ENCODE data around the gene CHI3L2.
"Not testable (repeated sequence)": the region's sequence is repeated elsewhere in the genome, so short reads cannot be mapped to it uniquely, and the experiment has no call there.

The CHI3L2 gene

GRCh38 chr1:111202707-111203623, 24.5 kb upstream of the CHI3L2 start:
- DNase-seq: no peak

- DNase-seq: peak; percentile 78
Observed at GRCh38 chr1:111203681-111204200, 23.8 kb upstream of the CHI3L2 start.

DNA sequence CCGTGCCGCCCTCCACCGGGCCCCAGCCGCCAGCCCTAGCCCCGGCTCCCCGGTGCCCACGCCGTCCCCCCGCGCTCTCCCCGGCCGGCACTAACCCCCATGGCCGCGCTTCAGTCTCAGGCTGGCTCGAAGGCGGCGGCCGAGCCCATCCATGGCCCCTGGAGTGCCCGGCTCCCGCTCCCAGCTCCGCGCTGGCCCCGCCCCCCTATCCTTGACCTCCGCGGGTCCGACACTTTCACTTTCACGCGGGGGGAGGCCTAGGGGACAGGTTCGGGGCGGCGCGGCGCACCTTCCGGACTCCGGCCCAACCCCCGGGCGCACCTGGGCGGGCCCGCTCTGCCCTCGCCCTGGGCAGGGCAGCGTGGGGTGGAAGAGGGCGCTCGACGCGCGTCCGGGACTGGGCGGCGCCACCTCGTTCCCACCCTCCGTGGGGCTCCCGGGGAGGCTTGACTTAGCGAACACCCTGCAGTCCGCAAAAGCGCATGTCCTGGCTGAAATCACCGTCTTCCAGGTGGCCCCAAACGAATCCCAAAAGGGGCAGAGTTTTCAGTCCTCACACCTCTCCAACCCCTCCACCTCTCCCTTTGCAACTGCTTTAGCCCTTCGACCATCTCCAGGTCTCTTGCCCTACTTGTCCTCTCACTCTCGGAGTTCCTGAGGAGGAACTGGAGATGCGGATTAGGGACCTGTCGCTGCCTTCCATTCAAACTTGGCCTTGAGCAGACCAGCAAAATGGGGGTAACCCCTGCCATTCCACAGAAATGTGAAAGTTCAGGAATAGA, 23.1 kb upstream of the CHI3L2 start:
- peak; percentile 56 for DNase-seq

- DNase-seq: no peak
Observed at GRCh38 chr1:111204983-111205713, 22.4 kb upstream of the CHI3L2 start.

DNA sequence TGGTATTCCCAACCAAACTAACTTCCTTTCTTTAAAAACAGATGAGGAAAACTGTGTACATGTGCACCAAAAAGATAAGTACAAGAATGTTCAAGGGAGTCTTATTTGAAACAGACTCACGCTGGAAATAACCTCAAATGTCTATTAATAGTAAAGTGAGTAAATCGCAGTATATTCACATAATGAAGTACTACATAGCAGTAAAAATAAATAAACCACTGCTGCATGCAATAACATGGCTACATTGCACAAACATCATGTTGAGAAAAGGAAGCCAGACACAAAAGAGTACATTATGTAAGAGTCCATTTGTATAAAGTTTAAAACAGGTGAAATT, 21.8 kb upstream of the CHI3L2 start:
- no peak for DNase-seq

DNA sequence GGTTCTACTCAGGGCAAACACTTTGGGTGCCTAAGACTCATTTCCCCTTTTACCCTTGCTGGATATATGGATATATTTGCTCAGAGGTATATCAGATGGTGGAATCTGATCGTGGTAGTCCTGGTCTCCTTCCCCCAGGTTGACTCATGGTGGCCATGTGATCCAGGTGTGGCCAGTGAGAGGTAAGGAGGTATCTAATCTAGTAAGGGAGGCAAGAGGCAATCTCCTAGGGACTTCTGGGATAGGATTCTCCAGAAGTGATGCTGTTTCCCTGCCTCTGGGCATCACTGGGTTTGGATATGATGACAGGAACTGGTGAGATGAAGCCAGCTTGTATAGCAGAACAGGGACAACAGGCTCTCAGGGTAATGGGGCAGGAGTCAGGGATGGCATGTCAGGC, 18.6 kb upstream of the CHI3L2 start:
- DNase-seq: no peak

DNA sequence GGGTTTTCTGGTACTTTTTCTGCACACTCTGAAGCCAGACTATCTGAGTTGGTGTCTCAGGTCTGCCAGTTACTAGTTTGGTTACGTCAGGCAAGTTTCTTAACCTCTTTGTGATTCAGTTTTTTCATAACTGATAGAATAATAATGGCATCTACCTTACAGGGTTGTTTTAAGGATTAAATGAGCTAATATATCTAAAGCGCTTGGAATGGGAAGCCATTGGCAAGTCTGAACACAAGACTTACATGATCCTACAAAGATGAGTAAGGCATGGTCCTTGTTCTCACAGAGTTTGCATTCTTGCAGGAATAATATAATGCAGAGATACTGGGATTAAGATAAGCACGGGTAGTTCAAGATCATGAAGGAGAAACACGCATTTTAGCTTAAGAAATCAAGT, 17.9 kb upstream of the CHI3L2 start:
- DNase-seq: no peak

DNA sequence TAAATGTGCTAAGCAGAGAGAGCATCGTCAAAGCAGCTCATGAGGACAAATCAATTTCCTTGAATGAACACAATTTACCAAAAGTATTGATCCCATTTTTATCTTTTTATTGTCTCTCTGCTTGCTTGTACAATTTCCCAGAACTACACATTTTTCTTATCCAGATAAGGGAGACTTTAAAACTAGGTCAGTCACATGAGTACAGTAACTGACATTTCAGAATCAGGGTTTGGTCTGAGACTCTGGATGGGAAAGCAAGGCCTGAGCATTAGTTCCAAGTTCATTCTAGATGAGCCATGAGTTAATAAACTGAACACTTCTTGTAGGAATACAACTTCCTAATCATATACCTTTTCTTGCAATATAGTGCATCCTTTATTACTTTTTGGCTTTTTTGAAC, 15.6 kb upstream of the CHI3L2 start:
- DNase-seq: no peak

GRCh38 chr1:111212634-111213335, 14.7 kb upstream of the CHI3L2 start:
- DNase-seq: no peak

- DNase-seq: no peak
Observed at GRCh38 chr1:111213412-111213811, 14.1 kb upstream of the CHI3L2 start.

DNA sequence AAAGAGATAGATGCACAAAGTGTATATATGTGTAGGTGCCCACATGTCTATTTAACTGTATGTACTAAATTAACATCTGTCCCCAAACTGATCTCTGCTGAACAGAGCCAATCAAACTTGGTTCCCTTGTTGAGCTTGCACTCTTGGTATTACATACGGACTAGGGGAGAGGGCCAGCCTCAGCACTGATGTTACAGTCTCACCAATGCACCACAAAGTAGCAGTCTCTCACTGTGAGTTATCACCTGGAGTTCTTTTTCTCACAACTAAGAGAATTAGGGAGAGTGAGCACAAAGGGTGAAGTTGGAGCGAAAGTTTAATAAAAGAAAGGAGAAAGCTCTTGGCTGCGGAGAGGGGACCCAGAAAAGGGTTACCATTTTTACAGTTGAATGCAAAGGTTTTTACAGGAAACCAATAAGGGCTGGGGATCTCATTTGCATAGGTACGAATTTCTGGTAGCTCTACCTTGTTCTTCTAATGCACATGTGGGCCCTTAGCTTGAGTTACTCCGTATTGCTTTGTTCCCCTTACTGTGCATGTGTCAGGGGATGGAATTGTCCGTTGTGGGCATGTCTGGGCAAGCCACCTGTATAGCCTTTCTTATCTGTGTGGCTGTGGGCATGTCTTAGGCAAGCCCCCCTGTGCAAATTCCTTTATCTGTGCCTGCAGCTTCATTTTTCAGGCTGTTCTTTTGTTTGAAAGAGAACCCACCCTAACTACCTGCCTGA, 13.3 kb upstream of the CHI3L2 start:
- DNase-seq: no peak

- DNase-seq: no peak
Observed at GRCh38 chr1:111214884-111215283, 12.6 kb upstream of the CHI3L2 start.

- DNase-seq: not testable (repeated sequence)
Observed at GRCh38 chr1:111215285-111215684, 12.2 kb upstream of the CHI3L2 start.

GRCh38 chr1:111216751-111217150, 10.8 kb upstream of the CHI3L2 start:
- DNase-seq: no peak

DNA sequence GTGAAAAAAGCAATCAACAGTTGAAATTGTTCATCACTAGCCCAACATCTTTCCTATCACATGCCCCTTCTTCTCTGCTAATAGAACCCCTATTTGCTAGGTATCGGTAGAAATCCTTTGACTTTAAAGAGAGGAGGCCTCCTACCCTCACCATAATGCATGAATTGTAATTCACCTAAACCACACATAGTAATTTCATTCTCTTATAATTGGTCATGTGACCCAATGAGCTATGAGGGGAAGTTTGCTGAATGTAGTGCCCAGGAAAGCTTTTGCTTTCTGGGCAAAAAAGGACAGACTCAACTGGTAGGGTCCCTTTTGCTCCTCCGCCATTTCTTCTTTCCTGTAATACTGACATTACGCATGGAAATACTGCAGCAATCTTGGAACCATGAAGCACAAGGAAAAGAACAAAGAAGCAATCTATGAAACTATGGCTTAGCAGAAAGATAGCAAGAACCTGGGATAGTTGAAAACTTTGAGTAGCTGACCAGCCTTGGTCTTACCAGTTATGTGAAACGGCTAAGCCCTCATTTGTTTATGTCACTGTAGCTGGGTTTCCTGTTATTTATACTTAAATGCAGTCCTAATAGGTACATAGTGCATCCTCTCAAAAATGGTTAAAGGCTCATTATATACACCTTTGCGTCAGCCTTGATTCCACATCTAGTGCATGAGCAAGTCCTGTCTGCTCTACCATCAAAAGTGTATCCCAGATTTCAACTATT, 10.2 kb upstream of the CHI3L2 start:
- no peak for DNase-seq

DNA sequence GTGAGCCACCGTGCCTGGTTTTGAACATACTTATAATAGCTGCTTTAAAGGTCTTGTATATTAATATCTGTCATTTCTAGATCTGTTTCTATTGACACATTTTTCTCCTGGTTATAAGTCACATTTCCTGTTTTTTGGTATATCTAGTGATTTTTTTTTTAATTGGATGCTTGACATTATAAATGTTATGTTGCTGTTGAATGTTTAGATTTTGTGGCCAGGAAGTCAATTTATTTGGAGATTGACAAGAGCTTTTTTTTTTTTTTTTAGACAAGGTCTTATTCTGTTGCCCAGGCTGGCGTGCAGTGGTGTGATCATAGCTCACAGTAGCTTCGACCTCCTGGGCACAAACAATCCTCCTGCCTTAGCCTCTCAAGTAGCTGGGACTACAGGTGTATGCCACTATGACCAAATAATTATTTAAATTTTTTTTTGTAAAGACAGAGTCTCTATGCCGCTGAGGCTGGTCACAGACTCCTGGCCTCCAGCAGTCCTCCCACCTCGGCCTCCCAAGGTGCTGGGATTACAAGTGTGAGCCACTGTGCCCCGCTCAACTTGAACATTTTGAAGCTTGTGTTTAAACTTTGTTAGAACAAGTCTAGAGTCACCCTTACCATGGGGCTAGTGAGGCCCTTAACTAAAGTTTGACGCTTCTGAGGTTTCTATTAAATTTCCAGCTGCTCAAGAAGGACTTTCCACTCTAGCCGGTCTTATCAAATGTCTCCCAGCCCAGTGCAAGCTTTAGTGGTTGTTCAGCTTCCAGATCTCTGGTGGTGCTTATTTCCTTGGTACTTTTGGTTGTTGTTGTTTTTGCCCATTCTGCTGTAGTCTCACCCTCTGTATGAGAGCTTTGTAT, 8.6 kb upstream of the CHI3L2 start:
- DNase-seq: no peak

DNA sequence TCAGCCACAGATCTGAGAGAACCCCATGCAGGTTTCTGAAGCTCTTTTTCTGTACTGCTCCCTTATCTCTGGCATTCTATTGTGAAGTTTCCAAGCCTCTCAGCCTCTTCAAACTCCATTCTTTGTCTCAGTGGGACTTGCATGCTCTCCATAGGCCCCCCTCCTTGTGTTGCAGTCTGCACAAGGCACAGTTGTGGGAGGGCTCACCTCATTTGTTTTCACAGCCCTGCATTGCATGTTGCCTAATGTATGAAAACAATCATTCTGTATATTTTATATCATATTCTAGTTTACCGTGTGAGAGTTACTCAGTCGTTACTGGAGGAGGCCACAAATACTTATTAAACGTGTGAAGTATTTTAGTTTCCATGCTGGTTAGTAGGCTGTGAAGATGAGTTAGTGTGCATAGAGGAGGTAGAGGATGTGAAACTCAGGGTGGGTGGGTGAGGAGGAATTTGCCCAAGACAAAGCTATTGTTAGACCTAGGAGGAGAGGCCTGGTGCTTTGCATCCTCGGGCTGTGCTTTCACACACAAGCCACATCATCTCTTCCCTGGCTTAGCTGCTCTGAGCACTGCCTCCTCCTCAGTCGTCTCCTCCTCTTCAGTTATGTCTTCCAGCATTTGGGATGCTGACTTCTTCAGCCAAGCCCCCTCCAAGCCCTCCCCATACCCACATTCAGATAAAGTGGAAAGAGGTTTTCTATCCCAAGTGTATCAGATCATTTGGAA, 7.8 kb upstream of the CHI3L2 start:
- no peak for DNase-seq

GRCh38 chr1:111220302-111220890, 7.1 kb upstream of the CHI3L2 start:
- no peak for DNase-seq

DNA sequence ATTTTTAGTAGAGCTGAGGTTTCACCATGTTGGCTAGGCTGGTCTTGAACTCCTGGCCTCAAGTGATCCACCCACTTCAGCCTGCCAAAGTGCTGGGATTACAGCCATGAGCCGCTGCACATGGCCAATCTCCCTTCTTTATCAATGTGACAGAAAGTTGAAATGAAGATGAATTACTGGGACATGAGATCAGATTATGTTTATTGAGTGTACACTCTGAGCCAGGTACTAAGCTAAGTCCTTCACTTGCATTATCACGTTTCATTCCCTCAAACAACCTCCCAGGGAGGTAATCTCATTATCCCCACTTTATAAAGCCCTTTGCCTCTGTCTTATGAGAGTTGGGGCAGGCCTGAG, 6.3 kb upstream of the CHI3L2 start:
- DNase-seq: no peak

All from effector CD4-positive, alpha-beta T cell (primary cell).